Stimulated activated CD8-positive, alpha-beta memory T cell treated with anti-CD3 and anti-CD28 coated beads, Interleukin-7, amount 100 ng/mL, for 1 hour (primary cell): ENCODE data around the gene MSH3.
"Not testable (repeated sequence)": the region's sequence is repeated elsewhere in the genome, so short reads cannot be mapped to it uniquely, and the experiment has no call there.

Experiments
- DNase-seq, 2 donors: peaks; one replicate each; pipeline ENCODE4 v3.0.0-alpha.2; 2020; ENCODE audit warnings: low read depth in 2 of 2

MSH3 gene

DNA sequence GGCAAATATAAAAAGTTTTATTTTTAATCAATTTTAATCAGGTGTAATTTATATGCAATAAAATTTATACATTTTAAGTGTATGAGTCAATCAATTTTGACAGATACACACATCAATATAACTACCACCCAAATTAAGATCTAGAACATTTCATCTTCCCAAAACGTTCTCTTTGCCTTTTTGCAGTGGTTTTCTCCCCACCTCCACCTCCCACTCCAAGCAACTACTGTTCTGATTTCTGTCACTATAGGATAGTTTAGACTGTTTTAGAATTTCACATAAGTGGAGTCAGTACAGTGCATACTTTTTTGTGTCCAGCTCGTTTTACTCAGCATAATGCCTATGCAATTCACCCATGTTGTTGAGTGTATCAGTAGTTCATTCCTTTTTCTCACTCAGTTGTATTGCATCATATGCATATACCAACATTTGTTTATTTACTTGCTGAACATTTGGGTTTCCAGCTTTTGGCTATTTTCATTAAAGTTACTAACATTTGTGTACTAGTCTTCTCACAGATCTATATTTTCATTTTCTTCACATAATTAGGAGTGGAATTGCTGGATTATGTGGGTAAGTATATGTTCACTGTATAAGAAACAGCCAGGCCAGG is 52.5 kb downstream of the MSH3 start:
- DNase-seq, result no peak

DNA sequence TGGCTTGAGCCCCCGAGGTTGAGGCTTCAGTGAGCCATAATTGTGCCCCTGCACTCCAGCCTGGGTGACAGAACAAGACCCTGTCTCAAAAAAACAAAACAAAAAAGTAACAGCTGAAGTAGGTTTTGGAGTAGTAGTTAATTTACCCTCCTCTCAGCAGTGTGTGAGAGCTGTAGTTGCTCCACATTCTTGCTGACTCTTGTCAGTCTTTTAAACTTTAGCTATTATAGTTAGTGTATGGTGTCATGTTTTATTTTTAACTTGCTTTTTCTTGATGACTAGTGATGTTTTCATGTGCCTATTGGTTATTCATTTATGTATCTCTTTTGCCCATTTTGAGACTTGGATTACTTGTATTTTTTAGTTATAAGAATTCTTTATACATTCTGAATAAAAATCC is 53.2 kb downstream of the MSH3 start:
- DNase-seq, result no peak

DNA sequence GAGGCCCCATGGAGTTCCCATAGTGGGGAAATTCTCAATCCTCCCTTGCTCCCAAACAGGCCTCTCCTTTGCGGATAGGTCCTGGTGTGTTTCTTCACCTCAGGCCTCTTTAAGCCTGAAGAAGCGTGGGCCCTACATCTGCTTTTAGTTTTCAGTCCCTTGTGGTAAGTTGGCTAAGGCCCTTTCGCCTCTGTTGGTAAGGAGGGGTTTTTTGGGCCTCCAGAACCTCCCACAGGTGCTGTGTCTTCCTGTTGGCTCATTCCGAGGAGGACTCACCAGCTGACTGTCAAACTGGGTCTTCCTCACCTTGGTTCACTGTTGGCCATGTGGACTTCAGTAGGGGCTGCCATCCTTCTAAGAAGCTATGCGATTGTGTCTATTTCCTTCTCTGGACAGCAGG is 56.8 kb downstream of the MSH3 start:
- no peak for DNase-seq

DNA sequence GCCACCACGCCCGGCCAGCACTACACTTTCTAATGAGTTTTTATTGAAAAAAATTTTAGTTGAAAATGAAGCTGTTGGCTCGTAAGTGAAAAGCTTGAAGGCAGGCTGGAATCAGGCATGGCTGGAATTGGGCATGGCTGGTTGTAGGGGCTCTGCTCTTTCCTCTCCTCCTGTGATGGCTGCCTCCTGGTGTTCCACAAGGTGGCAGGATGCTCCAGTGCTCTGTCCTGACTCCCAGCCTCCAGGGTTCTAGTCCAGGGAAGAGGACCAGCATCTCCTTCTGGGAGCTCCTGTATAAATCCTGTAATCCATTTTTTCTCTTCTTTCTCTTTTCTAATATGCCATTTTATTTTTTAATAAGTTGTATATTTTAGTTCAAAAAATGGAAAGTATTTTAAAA is 57.5 kb downstream of the MSH3 start:
- no peak for DNase-seq

DNA sequence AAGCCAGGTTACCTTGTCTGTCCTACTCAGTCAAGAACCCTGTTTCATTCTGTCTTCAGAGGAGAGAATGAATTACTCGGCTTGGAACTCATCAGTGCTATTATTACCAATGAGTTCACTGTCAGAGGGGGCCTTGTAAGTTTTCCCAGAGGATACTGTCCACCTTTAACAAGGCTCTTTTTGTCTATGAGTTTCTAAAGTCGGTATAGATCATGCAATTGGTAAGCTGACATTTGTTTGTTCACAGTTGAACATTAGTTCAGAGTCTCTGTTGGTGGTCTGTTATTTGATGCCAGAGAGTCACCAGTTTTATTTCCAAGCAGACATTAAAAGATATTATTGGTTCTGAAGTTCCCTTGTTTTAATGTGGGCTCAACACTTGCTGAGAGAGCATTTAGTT is 58.5 kb downstream of the MSH3 start:
- no peak for DNase-seq

DNA sequence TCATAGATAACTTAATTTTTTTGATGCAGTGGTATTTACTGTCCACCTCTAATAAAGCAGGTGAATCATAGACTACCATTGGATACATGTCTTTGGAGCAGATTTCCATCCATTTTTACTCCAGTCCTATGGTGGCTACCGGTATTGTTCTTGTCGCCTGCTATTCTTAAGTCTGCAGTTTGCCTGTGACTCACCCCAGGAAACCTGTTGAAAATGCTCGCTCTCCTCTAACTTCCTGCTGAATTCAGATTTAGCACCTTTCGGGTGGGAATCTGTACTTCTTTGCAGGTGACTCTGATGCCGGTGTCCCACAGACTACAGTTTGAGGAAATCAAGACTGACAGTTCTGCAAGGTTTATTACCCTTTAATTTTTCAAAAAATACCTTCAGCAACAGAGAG is 59.2 kb downstream of the MSH3 start:
- no peak for DNase-seq

DNA sequence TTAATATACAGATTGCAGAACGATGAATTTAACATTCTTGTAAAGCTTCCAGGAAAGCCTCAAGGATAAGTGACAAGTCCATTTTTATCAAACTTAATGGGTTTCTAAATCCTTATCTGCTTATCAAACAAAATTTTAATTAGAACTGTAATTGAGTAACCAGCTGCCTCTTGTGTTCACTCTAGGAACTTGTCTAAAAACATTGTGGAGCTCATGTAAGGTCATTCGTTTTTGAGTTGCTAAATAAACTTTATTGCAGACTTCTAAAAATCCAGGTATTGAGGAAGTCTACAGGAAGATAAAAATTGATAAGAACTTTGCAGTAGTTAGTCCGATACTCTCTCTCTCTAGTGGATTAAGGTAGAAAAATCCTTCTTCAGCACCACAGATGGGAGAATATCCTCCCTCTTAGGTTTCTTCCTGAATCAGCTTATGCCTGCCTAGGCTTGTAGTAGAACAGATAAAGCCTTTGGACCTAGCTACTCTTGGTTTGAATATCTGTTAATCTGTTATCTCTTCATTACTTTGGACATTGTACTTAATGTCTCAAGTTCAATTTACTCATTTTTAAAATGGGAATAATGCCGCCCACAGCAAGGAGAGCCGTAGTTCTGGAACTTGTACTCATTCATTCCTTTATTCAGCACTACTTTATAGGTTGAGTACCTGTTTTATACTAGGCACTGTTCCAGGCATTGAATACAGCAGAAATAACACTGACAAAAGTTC is 60.3 kb downstream of the MSH3 start:
- no peak for DNase-seq

DNA sequence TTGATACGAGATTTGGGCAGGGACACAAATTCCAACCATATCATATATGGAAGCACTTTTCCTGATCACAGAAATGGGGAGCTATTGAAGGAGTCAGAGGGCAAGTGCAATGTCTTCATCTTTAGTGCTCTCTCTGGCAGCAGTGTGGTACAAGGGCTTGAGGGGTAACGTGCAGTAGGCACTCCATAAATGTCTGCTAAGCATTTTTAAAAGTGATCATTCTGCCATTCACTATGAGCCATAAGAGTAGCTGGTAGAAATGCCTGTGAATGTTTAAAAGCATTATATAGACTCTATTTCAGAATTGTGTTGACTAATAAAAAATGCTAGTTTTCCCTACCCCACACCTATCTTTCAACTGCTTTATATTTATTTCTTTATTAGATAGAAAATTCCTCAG is 61.4 kb downstream of the MSH3 start:
- no peak for DNase-seq

DNA sequence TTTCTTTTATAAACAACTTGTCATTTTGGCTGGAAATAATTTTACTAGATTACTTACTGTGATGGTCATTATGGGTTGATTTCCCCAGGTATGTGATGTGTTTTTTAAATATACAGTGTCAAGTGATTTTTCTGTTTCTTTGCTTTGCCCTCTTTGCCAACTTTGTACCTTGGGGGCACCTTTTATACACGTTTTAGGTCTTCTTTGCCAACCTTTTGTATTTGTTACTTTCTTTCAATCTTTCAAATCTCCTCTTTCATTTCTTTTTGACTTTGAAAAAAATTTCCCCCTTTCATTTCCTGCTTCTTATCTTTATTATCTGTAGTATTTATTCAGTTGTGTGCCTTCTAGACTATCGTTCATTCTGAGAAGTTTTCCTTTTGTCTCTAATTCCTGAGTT is 65.7 kb downstream of the MSH3 start:
- DNase-seq, result no peak

DNA sequence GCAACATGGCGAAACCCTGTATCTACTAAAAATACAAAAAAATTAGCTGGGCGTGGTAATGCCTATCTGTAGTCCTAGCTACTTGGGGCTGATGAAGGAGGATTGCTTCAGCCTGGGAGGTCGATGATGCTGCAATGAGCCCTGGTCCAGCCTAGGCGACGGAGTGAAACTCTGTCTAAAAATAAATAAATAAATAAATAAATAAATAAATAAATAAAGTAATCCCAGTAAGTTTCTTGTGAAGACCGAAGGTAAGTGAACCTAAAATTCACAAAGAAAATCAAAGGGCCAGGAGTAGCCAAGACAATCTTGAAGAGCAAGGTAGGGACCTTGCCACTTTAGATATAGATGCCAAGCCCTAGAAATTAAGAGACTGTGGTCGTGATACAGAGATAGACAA is 68.5 kb downstream of the MSH3 start:
- DNase-seq, result no peak

DNA sequence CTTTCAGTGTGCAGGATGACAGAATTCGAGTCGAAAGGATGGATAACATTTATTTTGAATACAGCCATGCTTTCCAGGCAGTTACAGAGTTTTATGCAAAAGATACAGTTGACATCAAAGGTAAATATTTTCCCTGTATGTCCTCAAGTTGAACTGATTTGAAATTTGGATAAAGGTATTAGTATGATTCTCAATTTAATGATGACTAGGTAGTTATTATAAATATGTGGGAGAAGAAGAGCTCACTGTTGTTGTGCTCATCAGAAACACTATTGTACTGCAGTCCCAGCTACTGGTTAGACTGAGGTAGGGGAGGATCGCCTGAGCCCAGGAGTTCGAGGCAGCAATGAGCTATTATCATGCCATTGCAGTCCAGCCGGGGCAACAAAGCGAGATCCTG is 71.0 kb downstream of the MSH3 start:
- no peak for DNase-seq

DNA sequence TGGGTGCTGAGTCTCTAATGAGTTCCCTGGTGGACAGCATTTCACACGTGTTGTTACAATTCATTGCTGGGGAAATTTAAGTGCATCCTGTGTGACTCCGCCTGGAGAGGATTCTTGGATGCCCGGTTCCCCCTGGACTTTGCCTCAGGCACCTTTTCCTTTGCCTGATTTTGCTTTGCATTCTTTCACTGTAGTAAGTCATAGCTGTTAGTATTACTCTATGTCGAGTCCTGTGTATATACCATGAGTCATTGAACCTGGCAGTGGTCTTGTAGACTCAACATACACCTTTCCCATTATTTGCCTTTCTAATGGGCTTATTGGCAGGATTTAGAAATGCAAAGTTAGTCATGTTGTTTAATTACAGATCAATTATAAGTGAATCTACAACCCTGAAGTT is 82.3 kb downstream of the MSH3 start:
- no peak for DNase-seq

DNA sequence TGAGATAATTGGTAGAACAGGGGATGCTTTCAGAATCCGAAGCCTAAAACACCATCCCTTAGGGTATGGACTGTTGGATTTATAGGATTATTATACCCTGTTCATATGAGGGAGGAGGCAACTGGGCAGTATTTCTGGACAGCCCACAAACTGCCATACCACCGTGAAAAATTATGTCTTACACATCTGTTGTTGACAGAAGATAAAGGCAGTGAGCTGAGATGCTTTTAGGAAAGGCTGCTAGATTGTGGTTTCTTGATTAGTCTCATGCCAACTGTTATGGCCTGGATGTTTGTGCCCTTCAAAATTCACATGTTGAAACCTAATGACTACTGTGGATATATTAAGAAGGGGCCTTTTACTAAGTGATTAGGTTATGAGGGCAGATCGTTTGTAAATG is 84.0 kb downstream of the MSH3 start:
- DNase-seq, result no peak

DNA sequence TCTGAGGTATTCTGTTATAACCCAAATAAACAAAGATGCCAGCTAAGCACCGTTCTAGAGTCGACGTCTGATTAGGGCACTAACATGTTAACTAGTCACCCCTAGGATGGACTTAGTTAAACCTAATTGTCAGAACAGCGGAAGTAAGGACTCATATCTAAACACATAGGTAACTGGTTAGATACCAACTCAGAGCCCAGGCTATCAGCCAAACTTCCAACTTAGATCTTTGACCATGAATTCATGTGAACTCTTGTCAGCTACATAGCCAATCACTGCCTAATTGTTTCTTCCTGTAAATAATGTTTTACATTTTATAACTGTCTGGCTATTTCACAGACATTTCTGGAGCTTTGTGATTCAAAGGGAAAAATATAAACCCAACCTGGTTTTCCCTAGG is 84.6 kb downstream of the MSH3 start:
- no peak for DNase-seq

DNA sequence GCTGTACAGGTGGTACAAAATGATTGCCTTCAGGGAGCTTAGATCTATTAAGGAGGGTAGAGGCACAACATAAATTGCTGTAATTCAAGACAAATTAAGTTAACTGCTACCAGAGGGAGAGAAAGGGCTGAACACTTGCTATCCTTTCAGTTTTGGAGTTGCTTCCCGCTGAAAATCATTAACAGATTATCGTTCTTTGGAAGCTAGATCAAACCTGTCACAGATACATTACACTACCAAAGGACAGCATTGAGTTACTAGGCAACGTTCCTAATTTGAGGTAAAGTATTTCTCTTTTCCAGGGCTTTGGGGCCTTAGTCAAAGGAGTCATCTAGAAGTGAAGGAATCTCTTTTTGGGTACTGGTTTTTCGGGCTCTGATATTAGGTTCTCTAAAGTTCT is 85.0 kb downstream of the MSH3 start:
- DNase-seq, result no peak

DNA sequence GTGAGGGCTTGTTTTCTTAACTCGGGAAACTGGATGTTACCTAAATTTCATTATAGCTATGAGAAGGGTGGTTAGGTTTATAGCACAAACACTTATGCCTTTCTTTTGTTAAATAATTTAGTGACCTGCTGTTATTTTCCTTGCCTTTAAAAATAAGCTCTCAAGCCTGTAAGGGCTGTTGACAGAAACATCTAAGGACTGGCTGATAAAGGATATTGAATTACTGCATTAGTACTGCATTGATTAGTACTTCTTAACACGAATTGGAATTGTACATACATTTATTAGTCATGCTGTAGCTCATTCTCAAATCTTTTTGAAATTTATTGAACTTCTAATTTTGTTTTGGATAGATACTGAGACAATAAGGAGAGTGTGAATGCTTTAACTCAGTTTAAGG is 85.4 kb downstream of the MSH3 start:
- DNase-seq, result no peak

DNA sequence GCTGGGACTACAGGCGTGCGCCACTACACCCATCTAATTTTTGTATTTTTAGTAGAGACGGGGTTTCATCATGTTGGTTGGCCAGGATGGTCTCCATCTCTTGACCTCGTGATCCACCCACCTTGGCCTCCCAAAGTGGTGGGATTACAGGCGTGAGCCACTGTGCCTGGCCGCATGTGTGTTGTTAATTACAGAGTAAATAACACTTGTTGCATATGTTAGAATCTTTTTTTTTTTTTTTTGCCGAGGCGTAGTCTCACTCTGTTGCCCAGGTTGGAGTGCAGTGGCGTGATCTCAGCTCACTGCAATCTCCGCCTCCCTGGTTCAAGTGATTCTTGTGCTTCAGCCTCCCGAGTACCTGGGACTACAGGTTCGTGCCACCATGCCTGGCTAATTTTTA is 86.0 kb downstream of the MSH3 start:
- DNase-seq, result not testable (repeated sequence)

DNA sequence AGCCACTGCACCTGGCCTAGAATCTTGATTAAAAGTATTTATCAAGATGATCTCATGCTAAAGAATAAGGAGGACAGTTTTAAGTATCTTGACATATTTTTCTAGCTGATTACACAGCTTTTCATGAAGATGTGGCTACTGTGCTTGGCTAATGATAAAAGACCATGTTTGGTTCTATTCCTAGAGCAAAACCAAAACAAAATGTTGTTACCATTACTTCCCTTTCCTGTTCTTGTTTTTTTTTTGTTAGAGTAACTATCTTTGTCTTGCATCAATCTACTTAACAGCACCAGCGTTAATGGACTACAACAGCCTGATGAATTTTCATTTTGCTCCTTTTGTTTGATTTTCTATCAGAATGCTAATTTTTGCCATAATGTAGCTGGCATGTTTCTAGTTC is 86.5 kb downstream of the MSH3 start:
- DNase-seq, result no peak

DNA sequence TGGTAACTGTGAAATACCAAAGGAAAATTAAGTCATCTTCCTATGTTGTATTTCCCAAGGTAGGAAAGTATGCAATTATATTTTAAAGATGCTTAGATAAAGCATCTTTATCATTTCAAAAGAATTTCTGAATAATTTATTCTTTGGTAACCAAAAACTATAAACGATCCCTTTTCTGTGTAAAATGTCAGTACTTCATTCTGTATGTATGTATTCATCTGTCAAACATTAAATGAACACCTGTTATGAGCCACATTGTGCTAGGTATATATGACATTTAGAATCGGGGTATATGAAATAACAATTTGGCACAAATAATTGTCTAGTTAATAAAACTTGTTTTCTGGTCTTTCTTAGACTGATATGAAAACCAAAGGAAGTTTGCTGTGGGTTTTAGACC is 89.7 kb downstream of the MSH3 start:
- no peak for DNase-seq

DNA sequence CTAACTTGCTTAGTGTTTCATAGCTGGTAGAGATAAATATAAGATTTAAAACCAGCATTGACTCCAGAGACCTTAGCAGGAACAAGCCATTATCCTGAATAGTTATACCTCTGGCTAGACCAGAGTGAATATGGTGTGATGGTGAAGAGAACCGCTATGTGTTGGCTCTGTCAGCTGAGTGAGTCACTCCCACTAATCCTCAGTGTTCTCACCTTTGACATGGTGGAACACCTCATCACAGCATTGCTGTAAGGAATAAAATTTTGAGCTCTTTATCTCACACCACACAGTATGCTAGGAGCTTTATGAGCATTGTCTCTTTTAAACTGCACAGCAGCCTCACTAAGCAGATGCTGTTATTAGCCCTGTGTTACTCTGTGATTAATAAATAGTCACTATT is 91.0 kb downstream of the MSH3 start:
- DNase-seq, result no peak

DNA sequence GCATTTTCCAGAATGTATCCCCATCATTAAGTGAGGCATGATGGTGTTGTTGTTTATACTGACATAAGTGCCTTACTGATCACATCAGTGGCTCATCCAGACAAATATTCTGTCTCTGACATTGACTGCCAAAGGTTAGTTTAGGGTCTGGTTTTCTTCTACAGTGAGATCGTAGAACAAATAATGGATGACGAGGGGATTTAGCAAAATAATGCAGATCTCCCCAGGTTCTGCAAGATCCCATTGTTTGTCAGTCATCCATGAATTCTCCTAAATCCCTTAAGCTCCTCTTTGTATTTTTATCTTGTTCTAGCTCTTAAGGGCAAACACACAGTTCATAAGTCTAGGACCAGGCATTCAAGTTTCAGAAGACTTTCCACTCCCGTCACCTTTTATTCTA is 93.5 kb downstream of the MSH3 start:
- no peak for DNase-seq

DNA sequence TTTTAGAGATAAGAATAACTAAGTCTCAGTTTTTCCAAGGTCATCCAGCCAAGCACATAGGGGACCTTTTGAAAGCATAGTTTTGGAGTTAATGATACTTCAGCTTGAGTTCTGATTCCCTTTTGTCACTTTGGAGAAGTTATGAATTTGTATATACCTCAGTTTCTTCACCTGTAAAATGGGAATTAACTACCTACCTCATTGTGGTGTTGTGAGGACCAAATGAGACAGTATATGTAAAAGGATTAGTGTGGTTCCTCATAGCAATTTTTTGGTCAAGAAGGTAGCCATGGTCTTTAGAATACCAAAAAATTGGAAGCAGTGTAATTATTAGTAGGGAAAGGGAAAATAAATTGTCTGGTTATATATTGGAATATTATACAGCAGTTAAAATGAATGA is 98.0 kb downstream of the MSH3 start:
- DNase-seq, result no peak

DNA sequence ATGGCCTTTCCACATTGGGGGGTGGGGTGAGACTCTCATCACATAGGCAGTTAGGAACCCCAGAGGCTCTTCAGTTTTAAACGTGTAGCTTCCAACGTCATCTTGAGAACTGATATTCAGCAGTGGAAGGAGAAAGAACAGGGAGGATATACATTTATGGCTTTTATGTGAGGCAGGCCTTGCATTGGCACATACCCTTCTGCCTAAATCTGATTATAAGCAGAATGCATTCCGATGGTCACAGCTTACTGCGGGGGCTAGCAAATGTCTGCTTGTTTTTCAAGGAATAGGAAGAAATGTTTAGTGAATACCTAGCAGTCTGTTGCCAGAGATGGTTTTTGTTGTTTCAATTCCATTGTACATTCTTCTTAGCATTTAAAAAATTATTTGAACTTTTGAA is 99.3 kb downstream of the MSH3 start:
- no peak for DNase-seq

DNA sequence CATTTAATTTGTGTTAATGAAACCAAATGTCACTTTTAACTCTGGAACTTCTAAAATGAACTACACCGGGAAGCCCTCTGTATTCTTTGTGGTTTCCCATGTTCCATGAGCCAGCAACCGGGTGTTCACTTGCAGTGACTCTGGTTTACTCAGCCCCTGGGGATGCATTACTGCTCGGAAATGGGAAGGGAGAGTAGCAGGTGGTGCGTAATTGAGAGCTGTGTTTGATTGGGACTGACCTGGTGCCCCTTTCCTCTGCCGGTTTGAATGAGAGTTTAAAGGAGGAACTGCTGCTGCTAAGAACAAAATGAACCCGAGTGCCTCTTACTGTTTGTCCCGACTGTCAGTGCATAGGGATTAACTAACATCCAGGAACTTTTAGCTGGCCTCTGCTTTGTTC is 100.4 kb downstream of the MSH3 start:
- no peak for DNase-seq
